ENCODE data around the gene MTNR1A.

- TF ChIP-seq CTCF (IDR thresholded peaks at IDR 0.05; ENCODE audit: low read depth, low read length) = no peak
- TF ChIP-seq EZH2phosphoT487 (IDR thresholded peaks at IDR 0.05; ENCODE audit: low read depth) = no peak
Observed at GRCh38 chr4:186536285-186536684, 19.1 kb downstream of the MTNR1A start.

All from OCI-LY3 (cell line).